ENCODE results near the gene NHLRC4. TPM values are rescaled to one million over a fixed set of nuclear protein-coding genes. Genes with fewer than 3 reads are reported as not detected.

The NHLRC4 gene
- total and polyA plus RNA-seq, 8 donors = 0.35 to 1.4 (median 0.92) TPM; not detected in 3

DNA sequence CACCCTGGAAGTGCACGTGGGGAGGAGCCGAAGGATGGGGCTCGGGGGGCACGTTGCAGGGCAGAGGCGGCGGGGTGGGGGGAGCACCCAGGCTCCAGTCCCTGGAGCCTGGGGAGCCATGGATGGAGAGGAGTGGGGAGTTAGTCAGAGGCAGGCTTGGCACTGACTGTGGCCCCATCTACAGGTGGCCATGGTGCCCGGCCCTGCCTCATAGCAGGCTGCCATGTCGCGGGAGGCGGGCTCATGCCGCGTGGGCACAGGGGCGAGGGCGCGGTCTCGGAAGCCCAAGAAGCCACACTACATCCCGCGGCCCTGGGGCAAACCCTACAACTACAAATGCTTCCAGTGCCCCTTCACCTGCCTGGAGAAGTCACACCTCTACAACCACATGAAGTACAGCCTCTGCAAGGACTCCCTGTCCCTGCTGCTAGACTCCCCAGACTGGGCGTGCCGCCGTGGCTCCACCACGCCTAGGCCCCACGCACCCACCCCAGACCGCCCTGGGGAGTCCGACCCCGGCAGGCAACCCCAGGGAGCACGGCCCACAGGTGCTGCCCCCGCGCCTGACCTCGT lies 3.6 kb upstream of the NHLRC4 start:
- no peak overlapping the region for H3K27ac ChIP-seq
- no peaks in the 10 kb centered on the region for H3K9me3 ChIP-seq
- no peak overlapping the region for H3K4me3 ChIP-seq
- TF ChIP-seq, protein P1, sequence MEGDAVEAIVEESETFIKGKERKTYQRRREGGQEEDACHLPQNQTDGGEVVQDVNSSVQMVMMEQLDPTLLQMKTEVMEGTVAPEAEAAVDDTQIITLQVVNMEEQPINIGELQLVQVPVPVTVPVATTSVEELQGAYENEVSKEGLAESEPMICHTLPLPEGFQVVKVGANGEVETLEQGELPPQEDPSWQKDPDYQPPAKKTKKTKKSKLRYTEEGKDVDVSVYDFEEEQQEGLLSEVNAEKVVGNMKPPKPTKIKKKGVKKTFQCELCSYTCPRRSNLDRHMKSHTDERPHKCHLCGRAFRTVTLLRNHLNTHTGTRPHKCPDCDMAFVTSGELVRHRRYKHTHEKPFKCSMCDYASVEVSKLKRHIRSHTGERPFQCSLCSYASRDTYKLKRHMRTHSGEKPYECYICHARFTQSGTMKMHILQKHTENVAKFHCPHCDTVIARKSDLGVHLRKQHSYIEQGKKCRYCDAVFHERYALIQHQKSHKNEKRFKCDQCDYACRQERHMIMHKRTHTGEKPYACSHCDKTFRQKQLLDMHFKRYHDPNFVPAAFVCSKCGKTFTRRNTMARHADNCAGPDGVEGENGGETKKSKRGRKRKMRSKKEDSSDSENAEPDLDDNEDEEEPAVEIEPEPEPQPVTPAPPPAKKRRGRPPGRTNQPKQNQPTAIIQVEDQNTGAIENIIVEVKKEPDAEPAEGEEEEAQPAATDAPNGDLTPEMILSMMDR (IDR thresholded peaks at IDR 0.05) = no peak
- no peak for TF ChIP-seq POLR2AphosphoS5 (IDR thresholded peaks at IDR 0.05)
- no peak for TF ChIP-seq EP300 (IDR thresholded peaks at IDR 0.05)
- WGBS, 5 donors = 75 to 85% (median 78%) methylated on average over 16 to 30 of the region's 30 CpGs
- intact Hi-C loops (cut with DNase I; ENCODE audit: low total_unique reads) = no loop called here
- H3K4me1 ChIP-seq = peaks cover 38 to 55% (median 46%) of the 10 kb centered on the region in 4 donors
- no peaks in the 10 kb centered on the region for H3K36me3 ChIP-seq
- DNase-seq = no peak
- peaks cover 19 to 65% (median 39%) of the 10 kb centered on the region in 3 donors for H3K27me3 ChIP-seq

DNA sequence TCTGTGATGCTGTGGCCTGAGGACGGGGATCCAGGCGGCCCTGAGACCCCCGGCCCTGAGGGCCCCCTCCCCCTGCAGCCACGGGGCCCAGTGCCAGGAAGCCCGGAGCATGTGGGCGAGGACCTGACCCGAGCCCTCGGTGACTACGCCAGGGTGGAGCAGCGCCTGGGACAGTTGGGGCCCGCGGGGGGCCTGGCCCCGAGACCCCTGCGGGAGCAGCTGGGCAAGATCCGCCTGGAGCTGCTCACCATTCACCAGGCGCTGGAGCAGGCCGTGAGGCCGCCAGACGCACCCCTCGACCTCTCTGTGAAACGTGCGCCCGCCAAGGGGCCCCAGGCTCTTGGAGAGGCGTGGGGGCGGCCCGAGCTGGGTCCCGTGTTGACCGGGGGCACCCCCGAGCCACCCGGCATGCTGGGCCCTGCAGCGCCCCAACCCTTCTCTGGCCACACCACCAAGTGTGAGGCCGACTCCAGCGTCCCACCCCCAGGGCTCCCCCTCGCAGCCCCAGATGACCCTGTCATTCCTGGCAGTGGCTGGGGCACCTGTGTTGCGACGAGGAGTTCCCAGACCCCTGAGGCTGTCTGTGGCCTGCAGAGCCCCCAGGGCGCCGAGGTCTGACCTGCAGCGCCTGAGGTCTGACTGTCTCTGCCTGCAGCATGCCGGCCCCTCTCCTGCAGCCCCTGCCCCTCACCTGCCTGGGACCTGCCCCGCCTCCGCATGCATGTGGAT lies 2.0 kb upstream of the NHLRC4 start:
- H3K36me3 ChIP-seq = no peaks in the 10 kb centered on the region
- no peak for DNase-seq
- intact Hi-C loops (cut with DNase I; ENCODE audit: low total_unique reads) = no loop called here
- no peak for TF ChIP-seq EP300 (IDR thresholded peaks at IDR 0.05)
- TF ChIP-seq, protein P1 (IDR thresholded peaks at IDR 0.05) = no peak
- H3K27me3 ChIP-seq = peaks cover 14 to 48% (median 24%) of the 10 kb centered on the region in 3 donors
- no peak overlapping the region for H3K27ac ChIP-seq
- H3K4me3 ChIP-seq = no peak overlapping the region
- 81 to 95% (median 86%) methylated on average over 8 to 42 of the region's 42 CpGs for WGBS, 5 donors
- H3K4me1 ChIP-seq = peaks cover 43 to 59% (median 51%) of the 10 kb centered on the region in 4 donors
- no peaks in the 10 kb centered on the region for H3K9me3 ChIP-seq

DNA sequence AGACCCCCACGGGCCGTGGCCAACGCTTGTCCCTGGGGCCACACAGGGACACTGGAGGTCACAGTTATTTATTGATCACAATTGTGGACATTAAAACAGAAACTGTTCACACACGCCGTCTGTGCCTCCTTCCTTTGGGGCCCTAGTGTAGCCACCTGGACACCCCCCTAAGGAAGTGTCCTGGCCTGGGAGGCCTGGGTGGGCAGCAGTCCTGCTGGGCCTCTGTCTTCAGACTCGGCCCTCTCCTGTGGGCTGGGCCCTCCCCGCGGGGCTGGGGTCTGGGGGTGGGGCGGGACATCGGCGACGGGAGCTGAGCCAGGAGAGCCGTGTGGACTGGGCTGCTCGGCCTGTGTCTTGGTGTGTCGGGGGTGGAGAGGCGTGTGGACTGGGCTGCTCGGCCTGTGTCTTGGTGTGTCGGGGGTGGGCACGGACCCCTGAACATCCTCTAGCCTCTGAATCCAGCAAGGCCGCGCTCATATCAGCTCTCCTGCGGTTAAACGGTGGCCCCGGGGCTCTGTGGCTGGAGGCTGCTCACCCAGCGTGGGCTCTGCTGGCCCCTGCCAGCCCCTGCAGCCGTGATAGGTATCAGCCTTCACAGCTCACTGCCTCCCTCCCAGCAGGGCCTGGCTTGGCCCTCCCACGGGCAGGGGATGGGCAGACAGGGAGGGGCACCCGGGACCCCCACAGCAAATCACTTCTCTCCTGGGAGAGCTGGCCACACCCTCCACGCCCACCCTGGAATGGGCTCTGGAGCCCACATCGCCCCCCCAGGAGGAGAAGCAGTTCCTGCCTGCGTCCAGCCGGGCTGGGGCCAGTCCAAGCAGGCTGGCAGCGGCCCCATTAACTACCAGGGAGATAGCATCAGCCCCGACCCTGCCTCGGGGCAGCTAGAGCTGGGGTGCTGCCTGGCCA lies 1.1 kb upstream of the NHLRC4 start:
- Histone ChIP-seq H3K4me3 (peak overlapping the region in 1 of 4 donors; percentile 31), H3K9me3 (no peaks in the 10 kb centered on the region), H3K27me3 (peaks cover 8 to 40% (median 15%) of the 10 kb centered on the region in 3 donors), H3K27ac (peak overlapping the region in 2 of 5 donors; percentile 47 to 50), H3K36me3 (no peaks in the 10 kb centered on the region), H3K4me1 (peaks cover 42 to 60% (median 52%) of the 10 kb centered on the region in 4 donors)
- TF ChIP-seq, protein P1 (IDR thresholded peaks at IDR 0.05) = no peak
- TF ChIP-seq POLR2AphosphoS5 (IDR thresholded peaks at IDR 0.05) (no peak), EP300 (IDR thresholded peaks at IDR 0.05) (no peak), POLR2A (IDR thresholded peaks at IDR 0.05) (no peak)
- intact Hi-C loops (cut with DNase I; ENCODE audit: low total_unique reads) = no loop called here
- 38 to 60% (median 45%) methylated on average over 11 to 35 of the region's 35 CpGs for WGBS, 5 donors
- peak in 1 of 2 donors; percentile 74 for DNase-seq

Measured in stomach (tissue), 9 donors.